HG03175 (cell line): ENCODE results near the gene ALG1.
"Not testable (repeated sequence)": the region's sequence is repeated elsewhere in the genome, so short reads cannot be mapped to it uniquely, and the experiment has no call there.

Source experiments
- ATAC-seq: cut with Tn5 transposase; IDR thresholded peaks from one replicate; pipeline ENCODE4 v1.9.1; 2021; ENCODE audit warnings: mild to moderate bottlenecking, moderate library complexity; ENCODE audit not compliant: unreplicated experiment

Gene ALG1

GRCh38 chr16:5044581-5044980, 27.1 kb upstream of the ALG1 start:
- not testable (repeated sequence) for ATAC-seq

GRCh38 chr16:5045499-5046115, 26.0 kb upstream of the ALG1 start:
- ATAC-seq = no peak

- no peak for ATAC-seq
Measured at GRCh38 chr16:5046914-5047313, 24.7 kb upstream of the ALG1 start.

- ATAC-seq = no peak
Measured at GRCh38 chr16:5054876-5055865, 16.5 kb upstream of the ALG1 start.

GRCh38 chr16:5056352-5056751, 15.3 kb upstream of the ALG1 start:
- ATAC-seq = no peak

- no peak for ATAC-seq
Measured at GRCh38 chr16:5058476-5058875, 13.2 kb upstream of the ALG1 start.

GRCh38 chr16:5059386-5060072, 12.1 kb upstream of the ALG1 start:
- ATAC-seq = no peak

- ATAC-seq = no peak
Measured at GRCh38 chr16:5060073-5060641, 11.5 kb upstream of the ALG1 start.

- ATAC-seq = no peak
Measured at GRCh38 chr16:5062051-5062450, 9.6 kb upstream of the ALG1 start.

- ATAC-seq = no peak
Measured at GRCh38 chr16:5062790-5063765, 8.6 kb upstream of the ALG1 start.

- no peak for ATAC-seq
Measured at GRCh38 chr16:5064915-5065314, 6.7 kb upstream of the ALG1 start.

GRCh38 chr16:5065326-5065725, 6.3 kb upstream of the ALG1 start:
- no peak for ATAC-seq

GRCh38 chr16:5065813-5066212, 5.8 kb upstream of the ALG1 start, which contains the start of gene C16orf89:
Gene C16orf89 (minus strand): TSS chr16:5065956. CDS start chr16:5065908, 48 bp downstream.
- ATAC-seq = no peak

GRCh38 chr16:5066511-5066910, 5.1 kb upstream of the ALG1 start:
- ATAC-seq = no peak

GRCh38 chr16:5069048-5069447, 2.6 kb upstream of the ALG1 start:
- no peak for ATAC-seq

GRCh38 chr16:5069854-5070253, 1.8 kb upstream of the ALG1 start:
- ATAC-seq = no peak

GRCh38 chr16:5070431-5071186, 1.0 kb upstream of the ALG1 start:
- ATAC-seq = no peak

- no peak for ATAC-seq
Measured at GRCh38 chr16:5071341-5071680, 332 bp upstream of the ALG1 start.
